Measurements from ENCODE around the gene TMEM63C.
A peak's percentile ranks its signal among the peaks of the same experiment; 100 is the strongest.

TMEM63C gene

DNA sequence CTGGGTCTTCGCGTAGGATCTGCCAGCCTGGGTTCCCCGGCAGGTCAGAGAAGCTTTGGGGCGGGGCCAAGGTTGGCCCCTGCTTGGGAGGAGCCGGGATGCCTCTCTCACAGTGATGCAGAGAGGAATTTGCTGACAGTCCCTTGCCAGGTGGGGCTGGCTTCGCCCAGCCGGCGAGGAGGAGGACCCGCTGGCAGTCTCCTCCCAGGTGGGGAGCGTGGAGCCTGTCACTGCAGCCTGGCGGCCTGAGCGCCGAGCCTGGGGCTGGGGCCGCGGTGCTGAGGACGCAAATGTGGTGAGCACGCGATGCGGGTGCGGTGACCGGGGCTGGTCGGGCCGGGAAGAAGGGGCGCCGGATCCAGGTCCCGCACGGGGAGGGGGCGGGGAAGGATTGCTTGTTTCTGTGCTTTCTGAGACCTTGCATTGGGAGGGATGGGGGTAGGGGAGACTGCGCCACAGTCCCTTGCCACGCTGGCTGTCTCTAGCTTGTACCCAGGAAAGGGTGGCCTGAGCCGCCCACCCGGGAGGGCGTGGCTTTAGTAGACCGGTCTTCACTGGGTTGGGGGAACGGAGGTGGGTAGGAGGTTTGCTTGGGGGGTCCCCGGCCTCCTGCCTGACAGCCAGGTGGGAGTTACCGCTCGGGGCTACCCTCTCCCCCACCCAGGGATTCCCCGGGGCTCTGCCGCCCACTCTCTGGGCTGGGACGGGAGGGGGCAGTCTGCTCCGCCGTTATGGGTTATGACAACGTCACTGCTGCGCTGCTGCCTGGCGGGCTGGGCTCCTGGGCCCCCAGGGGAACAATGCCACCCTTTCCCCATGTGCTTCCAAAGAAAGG, at the start of gene TMEM63C:
Gene TMEM63C (plus strand): TSS at position 196 of the 835 bp plus-strand sequence. CDS start 37,016 bp downstream, outside the sequence.
- peak; percentile 35 for DNase-seq

GRCh38 chr14:77131871-77132486, 49.6 kb upstream of the TMEM63C start:
- no peak for DNase-seq

GRCh38 chr14:77133720-77134338, 47.8 kb upstream of the TMEM63C start:
- peak; percentile 46 for DNase-seq

GRCh38 chr14:77139022-77139421, 42.6 kb upstream of the TMEM63C start:
- no peak for DNase-seq

DNA sequence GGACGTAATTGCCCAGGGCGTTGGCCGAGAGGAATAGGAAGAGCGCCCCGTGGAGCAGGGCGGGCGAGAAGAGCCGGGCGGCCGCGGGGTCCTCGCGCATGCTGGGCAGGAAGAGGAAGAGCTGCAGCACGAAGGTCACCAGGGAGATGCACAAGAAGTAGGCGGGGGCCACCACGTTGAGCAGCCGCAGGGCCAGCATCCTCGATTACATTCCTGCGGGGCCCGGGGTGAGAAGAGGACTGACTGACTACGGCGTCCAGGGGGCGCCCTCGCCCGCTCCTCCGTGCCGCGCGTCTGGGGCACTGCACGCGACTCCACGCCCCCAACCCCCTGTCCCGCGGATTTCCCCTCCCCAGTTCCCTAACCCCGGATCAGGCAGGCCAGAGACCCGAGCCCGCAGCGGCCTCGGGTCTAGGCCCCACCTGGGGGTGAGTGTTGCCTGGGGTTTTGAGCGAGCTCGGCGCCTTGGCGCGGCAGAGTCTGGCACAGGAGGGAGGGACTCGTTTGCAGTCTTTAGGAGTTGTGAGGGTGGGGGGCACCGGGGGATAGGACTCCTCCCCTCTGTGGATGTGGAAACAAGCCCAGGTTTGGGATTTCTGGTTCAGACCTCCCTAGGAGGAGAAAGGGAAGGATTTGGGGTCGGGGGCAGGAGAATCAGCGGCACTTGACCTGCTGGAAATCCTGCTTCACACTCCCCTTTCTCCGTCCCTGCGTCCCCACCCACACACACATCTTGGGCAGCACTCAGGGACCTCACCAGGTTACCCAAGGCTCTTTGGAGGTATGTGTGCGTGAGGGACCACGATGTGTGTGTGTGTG, 41.8 kb upstream of the TMEM63C start:
- DNase-seq, result peak; percentile 16

DNA sequence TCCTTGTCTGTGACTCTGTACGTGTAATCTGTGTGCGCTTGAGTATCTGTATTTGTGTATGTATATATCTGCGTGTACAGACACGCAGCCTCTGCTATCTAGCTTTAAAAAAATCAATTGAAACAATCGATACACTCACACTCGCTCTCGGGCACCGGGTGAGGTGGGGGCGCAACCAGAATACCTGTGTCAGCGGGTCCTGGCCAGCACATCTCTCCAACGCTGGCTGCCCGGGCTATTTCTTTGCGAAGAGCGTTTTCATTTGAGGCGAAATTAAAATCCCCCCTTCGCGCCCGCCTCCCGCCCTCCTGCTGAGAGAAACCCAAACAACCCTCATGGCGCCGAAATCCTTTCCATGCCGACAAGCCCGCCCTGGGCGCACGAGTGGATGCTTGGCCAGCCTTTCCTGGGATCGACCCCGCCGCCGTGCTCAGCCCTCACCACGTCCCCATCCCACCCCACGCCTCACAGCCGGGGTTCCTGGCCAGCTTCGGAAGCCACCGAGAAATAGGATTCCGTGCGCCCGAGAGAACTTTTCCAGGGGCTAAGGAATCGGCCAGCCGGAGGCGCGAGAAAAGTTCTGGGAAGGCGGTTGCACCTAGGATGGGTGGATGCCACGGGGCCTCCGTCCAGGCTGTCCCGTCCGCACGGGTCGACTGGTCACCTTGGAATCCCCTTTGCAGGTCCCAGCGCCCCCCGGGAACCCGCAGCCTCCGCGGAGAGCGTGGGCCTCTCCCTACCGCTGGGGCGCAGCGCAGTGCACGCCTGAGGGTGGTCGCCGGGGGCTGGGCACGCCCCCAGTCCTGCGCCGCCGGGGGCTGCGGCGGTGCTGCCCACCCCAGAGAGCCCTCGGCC, 41.0 kb upstream of the TMEM63C start:
- DNase-seq, result no peak

DNA sequence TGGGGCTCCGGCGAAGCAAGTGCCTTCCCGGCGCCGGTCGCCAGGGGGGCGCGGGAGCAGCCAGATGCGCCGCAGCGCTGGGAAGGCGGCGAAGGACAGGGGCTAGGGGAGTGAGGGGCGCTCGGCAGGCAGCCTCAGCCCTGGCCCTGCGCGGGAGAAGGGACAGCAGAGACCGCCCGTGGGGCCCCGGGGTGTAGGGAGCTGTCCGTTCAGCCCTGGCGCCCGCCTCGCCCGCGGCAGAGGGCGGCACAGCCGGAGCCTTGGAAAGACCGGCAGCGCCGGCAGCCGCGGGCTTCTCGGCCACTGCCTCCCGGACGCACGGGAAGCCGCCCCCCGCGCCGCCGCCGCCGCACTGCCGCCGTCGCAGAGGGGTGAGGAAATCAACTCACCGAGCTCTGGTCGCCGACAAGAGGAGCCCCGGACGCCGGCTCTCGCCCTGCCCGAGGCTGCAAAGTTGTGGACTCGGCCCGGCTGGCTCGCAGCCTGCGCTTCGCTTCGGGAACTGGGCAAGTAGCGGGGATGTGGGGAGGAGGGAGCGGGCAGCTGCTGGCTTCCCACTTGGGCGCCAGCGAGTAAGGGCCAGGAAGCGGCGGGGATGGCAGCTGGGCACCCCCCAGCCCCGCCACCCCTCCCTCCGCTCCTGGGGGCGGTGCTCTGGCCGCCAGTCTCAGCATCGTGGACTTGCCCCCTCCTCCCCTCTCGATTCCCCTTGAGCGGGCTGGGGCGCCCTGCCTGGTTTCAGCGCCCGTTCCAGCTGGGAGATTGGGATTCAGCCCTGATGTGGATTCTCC, 40.2 kb upstream of the TMEM63C start, which contains the start of gene ZDHHC22:
Gene ZDHHC22 (minus strand): TSS at position 578 of the 791 bp plus-strand sequence. CDS start 2,053 bp downstream, outside the sequence.
- DNase-seq, result no peak

- no peak for DNase-seq
These were observed 39.4 kb upstream of the TMEM63C start for GRCh38 chr14:77142005-77142800.

- no peak for DNase-seq
These were observed 38.5 kb upstream of the TMEM63C start for GRCh38 chr14:77143071-77143470.

DNA sequence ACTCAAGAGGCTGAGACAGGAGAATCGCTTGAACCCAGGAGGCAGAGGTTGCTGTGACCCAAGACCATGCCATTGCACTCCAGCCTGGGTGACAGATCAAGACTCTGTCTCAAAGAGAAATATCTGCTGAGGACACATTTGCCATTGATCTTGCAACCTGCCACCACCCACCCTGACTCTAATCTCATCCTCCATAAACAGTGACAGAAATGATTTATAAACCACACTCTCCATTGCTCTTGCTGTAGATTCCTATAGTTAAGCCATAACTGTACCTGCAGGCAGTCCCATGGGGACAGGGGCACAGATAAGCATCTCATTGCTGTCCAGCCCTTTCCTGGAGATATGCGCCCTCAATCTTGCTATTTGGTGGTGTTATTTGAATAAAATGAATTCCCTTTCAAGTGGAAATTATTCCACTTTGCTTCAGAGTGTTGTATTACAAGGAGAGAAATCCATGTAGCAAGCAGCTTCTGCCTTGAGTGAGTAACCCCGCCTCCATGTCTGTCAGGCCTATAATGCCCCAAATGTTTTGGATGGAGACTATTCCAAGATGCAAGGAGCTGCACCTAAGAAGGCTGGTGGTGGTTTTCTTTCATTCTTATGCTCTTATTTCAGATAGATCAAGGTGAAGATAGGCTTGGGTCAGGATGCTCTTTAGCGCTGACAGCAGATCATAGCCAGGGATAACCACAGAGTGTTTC, 37.0 kb upstream of the TMEM63C start:
- DNase-seq, result no peak

DNA sequence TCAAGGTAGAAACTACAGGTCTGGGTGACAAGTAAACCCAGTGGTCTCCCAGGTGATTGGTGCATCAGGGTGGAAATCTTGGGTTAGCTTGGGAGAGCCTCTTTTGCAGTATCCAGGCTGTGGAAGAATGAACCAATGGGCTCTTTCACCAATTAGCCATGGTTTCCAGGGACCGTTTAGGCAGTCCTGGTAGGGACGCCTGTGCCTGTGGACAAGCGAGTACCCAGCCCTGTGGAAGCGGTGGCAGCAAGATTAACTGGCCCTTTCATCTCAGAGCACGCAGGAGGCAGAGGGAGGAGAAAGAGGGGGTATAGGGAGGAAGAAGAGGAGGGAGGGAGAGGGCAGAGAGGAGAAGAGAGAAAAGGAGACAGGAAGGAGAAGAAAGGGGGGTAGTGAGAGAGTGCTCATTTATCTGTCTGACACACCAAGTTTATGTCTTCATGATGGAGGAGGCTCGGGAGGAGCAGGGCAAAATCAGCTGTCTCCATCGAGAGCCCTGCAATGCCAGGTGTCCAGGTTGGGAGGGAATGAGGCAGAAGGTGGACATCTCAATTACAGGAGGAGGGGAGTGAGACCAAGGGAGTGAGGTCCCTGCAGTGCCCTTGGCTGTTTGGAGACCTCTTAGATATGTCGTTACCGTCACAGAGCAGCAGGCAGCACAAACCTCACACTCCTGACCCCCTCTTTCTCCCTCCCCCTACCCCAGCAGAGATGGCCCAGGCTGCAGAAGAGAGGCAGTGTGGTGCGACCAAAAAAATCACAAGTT, 35.4 kb upstream of the TMEM63C start:
- no peak for DNase-seq

DNA sequence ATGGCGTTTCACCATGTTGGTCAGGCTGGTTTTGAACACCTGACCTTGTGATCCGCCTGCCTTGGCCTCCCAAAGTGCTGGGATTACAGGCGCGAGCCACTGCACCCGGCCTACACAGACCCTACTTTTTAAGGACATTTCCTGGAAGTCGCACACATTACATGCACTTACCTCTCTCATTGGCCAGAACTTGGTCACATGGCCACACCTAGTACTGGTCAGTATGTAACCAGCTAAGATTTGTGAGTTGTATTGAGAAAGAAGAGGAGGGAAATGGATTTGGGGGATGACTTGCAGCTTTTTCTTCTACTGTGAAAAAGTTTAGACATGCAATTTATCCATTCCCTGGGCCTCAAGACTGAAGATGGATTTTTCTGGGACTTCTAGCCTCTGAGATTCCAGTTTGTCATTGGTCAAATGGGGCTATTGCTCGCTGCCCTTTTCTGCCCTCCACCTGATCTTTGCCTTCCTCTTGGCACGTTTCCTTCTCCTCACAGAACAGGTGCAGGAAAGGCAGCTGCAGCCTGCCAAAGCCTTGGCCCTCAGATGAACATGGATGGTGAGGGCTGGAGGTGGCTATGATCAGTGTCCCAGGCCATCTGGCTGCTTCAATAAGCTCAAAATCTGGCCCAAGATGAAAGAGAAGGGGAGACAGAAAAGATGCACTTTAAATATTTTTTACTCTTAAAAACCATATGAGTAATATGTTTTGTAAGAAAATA, 32.9 kb upstream of the TMEM63C start:
- DNase-seq, result no peak

GRCh38 chr14:77151245-77151644, 30.4 kb upstream of the TMEM63C start:
- no peak for DNase-seq

DNA sequence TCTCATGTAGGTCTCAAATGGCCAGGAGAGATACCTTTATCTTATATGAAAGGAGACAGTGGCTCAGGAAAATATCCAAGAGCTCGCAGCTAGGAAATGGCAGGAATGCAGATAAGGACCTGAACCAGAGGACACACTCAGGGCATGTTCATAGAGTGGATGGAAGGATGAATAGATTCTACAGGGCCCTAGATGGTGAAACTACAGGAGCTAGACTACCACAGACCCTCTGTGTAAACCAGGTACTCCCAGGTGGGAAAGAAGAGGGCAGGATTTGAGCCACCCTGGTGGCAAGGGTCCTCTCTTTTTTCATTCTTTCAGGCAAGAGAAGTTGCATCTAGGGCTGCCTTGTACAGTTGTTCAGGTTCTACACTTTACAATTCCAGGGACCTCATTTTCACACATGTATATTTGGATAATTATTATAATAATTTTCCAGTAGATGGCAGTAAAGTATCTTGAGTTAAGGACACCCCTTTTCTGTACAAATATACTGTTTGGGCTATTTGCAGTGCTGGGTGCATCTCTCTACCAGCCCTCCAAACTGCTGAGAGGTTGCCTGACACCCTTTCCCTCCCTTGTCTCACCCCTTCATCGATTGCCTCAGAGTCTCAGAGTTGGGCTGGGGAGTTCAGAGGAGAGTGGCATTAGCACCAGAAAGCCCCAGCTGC, 29.5 kb upstream of the TMEM63C start:
- no peak for DNase-seq

DNA sequence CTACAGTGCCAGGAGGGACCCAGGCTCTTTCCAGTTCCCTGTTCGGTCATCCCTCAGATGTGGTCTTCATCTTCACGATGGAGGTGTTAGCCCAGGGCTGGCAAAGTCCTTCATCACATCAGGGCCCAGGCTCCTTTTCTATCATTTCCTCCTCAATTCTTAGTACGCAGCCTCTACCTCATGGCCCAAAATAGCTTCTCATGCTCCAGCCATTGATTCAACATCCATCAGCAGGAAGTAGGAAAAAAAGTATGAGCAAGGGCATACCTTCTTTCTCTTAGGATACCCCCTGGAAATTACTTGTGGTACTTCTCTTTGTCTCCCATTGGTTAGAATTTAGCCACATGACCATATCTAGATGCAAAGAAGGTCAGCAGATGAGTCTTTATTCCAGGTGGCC, 27.8 kb upstream of the TMEM63C start:
- no peak for DNase-seq

DNA sequence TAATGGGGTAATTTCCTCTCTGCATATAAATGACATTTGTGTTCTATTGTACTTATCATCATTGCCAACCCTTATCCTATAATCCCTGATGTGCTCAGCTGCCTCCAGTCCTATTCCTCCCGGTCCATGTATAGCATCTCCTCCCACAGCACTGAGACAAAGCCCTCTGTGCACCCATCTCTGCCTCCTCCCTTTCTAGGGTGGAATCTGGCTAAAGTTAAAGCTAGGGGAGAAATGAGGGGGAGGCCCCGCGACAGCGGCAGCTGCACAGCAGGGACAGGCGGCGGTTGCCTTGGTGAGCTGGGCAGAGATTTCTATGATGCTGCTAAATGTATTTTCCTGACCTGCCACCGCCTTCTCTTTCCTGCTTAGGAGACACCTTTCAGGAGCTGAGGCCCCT, 27.2 kb upstream of the TMEM63C start:
- no peak for DNase-seq

GRCh38 chr14:77155083-77155482, 26.5 kb upstream of the TMEM63C start:
- DNase-seq, result no peak

Data from activated gamma-delta T cell treated with Interleukin-2 at 50 U/mL for 16 hours (primary cell).